ENCODE measurements around the gene KRT79.

KRT79 gene

GRCh38 chr12:52815161-52815560 is 18.9 kb downstream of the KRT79 start:
- no peak for DNase-seq (ENCODE audit: low read depth)
- no peak for TF ChIP-seq CTCF (conservative IDR thresholded peaks at IDR 0.05; ENCODE audit: control insufficient read depth, insufficient read depth, low read depth, low read length)
- H3K4me3 ChIP-seq (ENCODE audit: control insufficient read depth, low read depth, low read length): no peak overlapping the region

- DNase-seq (ENCODE audit: low read depth): no peak
- no peak for TF ChIP-seq CTCF (conservative IDR thresholded peaks at IDR 0.05; ENCODE audit: control insufficient read depth, insufficient read depth, low read depth, low read length)
- no peak overlapping the region for H3K4me3 ChIP-seq (ENCODE audit: control insufficient read depth, low read depth, low read length)
Measured at GRCh38 chr12:52814710-52815155, 19.4 kb downstream of the KRT79 start.

GRCh38 chr12:52813885-52814709 is 20.0 kb downstream of the KRT79 start, which contains the start of gene KRT4:
Gene KRT4, minus strand, starts transcription at chr12:52814116. Its CDS starts 58 bp downstream, at chr12:52814058.
- no peak for TF ChIP-seq CTCF (conservative IDR thresholded peaks at IDR 0.05; ENCODE audit: control insufficient read depth, insufficient read depth, low read depth, low read length)
- H3K4me3 ChIP-seq (ENCODE audit: control insufficient read depth, low read depth, low read length): no peak within 1 kb of the TSS
- DNase-seq (ENCODE audit: low read depth): no peak

GRCh38 chr12:52813203-52813819 is 20.8 kb downstream of the KRT79 start:
- no peak for TF ChIP-seq CTCF (conservative IDR thresholded peaks at IDR 0.05; ENCODE audit: control insufficient read depth, insufficient read depth, low read depth, low read length)
- DNase-seq (ENCODE audit: low read depth): no peak

GRCh38 chr12:52812749-52813148 is 21.4 kb downstream of the KRT79 start:
- DNase-seq (ENCODE audit: low read depth): no peak
- no peak overlapping the region for H3K4me3 ChIP-seq (ENCODE audit: control insufficient read depth, low read depth, low read length)
- no peak for TF ChIP-seq CTCF (conservative IDR thresholded peaks at IDR 0.05; ENCODE audit: control insufficient read depth, insufficient read depth, low read depth, low read length)

More at GRCh38 chr12:52813203-52813819, 20.8 kb downstream of the KRT79 start:
- no peak overlapping the region for H3K4me3 ChIP-seq (ENCODE audit: control insufficient read depth, low read depth, low read length)

GRCh38 chr12:52812073-52812400 is 22.1 kb downstream of the KRT79 start:
- TF ChIP-seq CTCF (conservative IDR thresholded peaks at IDR 0.05; ENCODE audit: control insufficient read depth, insufficient read depth, low read depth, low read length): no peak
- DNase-seq (ENCODE audit: low read depth): no peak
- H3K4me3 ChIP-seq (ENCODE audit: control insufficient read depth, low read depth, low read length): no peak overlapping the region
